A673 (cell line): ENCODE measurements around the gene NECTIN4. TPM values are rescaled to one million over a fixed set of nuclear protein-coding genes. Genes with fewer than 3 reads are reported as not detected.
"Not testable (repeated sequence)": the region's sequence is repeated elsewhere in the genome, so short reads cannot be mapped to it uniquely, and the experiment has no call there.

ENCODE experiments used
- BruUV-seq: library from RNA; stranded (reverse); fragments of 400-500 nt; replicated peaks from 2 replicates; lab custom pipeline; 2021; lab: Mats Ljungman, UMichigan
- CTCF ChIA-PET: fragments of 300-600 bp; sonication (Branson Sonifier 250); formaldehyde crosslinking; loops from one replicate; lab custom pipeline; 2022; ENCODE audit warnings: antibody characterized with exemption; lab: Charles Lee
- POLR2A ChIA-PET: fragments of 300-600 bp; sonication (Branson Sonifier 250); formaldehyde crosslinking; loops from one replicate; lab custom pipeline; 2022; ENCODE audit warnings: antibody characterized with exemption; ENCODE audit not compliant: low non-redundant PET; lab: Charles Lee
- DNase-seq: peaks from one replicate; pipeline ENCODE4 v3.0.0-alpha.2; 2015; ENCODE audit warnings: low spot score
- H3K27ac ChIP-seq: fragments of 200-600 bp; sonication (generic); 2 replicates; pipeline ENCODE4 v1.5.1; 2016; ENCODE audit warnings: mixed run types, low read depth, mild to moderate bottlenecking, mixed read lengths, antibody characterized with exemption, low read length; ENCODE audit not compliant: poor library complexity, severe bottlenecking
- H3K27me3 ChIP-seq: fragments of 200-600 bp; sonication (generic); replicated peaks from 2 replicates; pipeline ENCODE4 v1.6.1; 2017; ENCODE audit warnings: mixed run types, low read depth, mild to moderate bottlenecking, mixed read lengths, antibody characterized with exemption, low read length; ENCODE audit not compliant: insufficient read depth, poor library complexity
- H3K36me3 ChIP-seq: fragments of 200-600 bp; sonication (generic); 2 replicates; pipeline ENCODE4 v1.6.1; 2016; ENCODE audit warnings: mixed run types, mild to moderate bottlenecking, mixed read lengths, antibody characterized with exemption, low read length; ENCODE audit not compliant: insufficient read depth, poor library complexity, severe bottlenecking
- H3K4me1 ChIP-seq: fragments of 200-600 bp; sonication (generic); 2 replicates; pipeline ENCODE4 v1.6.1; 2017; ENCODE audit warnings: mixed run types, mild to moderate bottlenecking, mixed read lengths, antibody characterized with exemption, low read length; ENCODE audit not compliant: insufficient read depth, poor library complexity, severe bottlenecking
- H3K4me3 ChIP-seq: fragments of 200-600 bp; sonication (generic); 2 replicates; pipeline ENCODE4 v1.5.1; 2016; ENCODE audit warnings: low read depth, mixed run types, mild to moderate bottlenecking, mixed read lengths, low read length; ENCODE audit not compliant: poor library complexity, severe bottlenecking
- H3K9me3 ChIP-seq: fragments of 200-600 bp; sonication (generic); 2 replicates; pipeline ENCODE4 v1.6.1; 2016; ENCODE audit warnings: mixed run types, low read depth, mild to moderate bottlenecking, mixed read lengths, antibody characterized with exemption, low read length; ENCODE audit not compliant: poor library complexity, severe bottlenecking
- EZH2 ChIP-seq: fragments of 200-600 bp; sonication (generic); IDR thresholded peaks from 2 replicates; pipeline ENCODE4 v1.6.1; 2017; ENCODE audit warnings: borderline replicate concordance, low read depth, mild to moderate bottlenecking, mixed read lengths, antibody characterized with exemption, low read length; ENCODE audit not compliant: poor library complexity, severe bottlenecking
- intact Hi-C: fragments of 100-400 bp; cut with micrococcal nuclease; formaldehyde crosslinking; loops from one replicate; pipeline ENCODE4 v1.10.0; 2022; ENCODE audit not compliant: unreplicated experiment
- total RNA-seq: library from RNA; stranded (reverse); gene quantifications from 2 replicates; pipeline ENCODE4 v1.2.3, GENCODE V29; 2021
- TF ChIP-seq, protein P1 (sequence below): fragments of 300-800, 200-600 bp; sonication (generic); conservative IDR thresholded peaks from 2 replicates; pipeline ENCODE4 v1.5.1; 2017; ENCODE audit warnings: low read depth, mild to moderate bottlenecking, antibody characterized with exemption, low read length, moderate library complexity, mixed read lengths

The NECTIN4 gene
- total RNA-seq, 1 experiment from 2014 or later = not detected

GRCh38 chr1:161069241-161069640 lies 20.1 kb downstream of the NECTIN4 start:
- no peak overlapping the region for H3K27ac ChIP-seq
- no peaks in the 10 kb centered on the region for H3K36me3 ChIP-seq
- ChIA-PET POLR2A (no interaction called here), CTCF (interaction anchor here (1.0 kb wide), 1 partner anchor 29 kb away, joined by 3 read pairs; no protein-coding TSS in a partner anchor)
- TF ChIP-seq EZH2 = no peak
- intact Hi-C loops = no loop called here
- H3K27me3 ChIP-seq = peaks cover 5% of the 10 kb centered on the region
- no peak for DNase-seq
- BruUV-seq = no TSS peak
- no peak overlapping the region for H3K4me3 ChIP-seq
- no peaks in the 10 kb centered on the region for H3K4me1 ChIP-seq
- no peaks in the 10 kb centered on the region for H3K9me3 ChIP-seq

DNA sequence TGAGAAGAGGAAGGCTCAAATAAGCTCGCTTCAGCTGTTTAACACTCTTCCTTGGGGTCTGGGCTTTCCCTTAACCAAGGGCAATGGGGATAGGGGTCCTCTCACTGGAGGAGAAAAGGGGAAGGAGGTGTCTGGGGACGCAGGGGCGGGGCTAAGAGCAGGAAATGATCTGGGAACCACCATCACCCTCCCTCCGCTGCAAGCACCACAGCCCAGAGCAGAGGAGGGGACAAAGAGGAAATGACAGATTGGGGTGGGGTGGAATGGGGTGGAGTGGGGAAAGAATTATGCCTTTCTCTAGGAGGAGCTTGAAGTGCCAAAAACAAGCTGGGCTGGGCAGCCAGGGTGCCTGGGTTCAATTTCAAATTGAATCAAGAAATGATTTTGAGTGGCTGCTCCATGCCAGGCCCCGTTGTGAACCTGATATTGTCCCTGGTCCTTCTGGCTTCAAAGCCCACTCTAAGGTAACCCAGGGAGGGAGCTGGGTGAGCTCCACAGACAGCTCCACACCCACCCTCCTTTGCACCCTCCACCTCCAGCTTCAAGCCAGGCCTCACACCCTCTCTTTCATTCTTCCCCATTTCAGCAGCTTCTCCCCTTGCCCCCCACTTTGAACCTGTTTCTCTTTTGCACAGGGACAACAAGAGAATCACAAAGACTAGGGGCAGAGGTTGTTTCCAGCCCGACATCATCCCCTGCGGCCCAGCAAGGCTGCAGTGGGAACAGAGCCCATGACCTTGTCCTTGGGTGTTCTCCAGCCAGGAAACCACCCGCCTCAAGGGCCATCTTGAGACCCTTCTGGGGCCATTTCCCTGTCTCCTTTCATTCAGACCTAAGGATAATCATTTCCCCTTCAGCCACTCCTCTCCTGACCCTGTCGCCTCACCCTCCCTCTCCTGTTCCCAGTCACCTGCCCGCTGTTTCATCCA lies 20.8 kb downstream of the NECTIN4 start:
- Histone ChIP-seq H3K4me1 (no peaks in the 10 kb centered on the region), H3K36me3 (no peaks in the 10 kb centered on the region), H3K4me3 (no peak overlapping the region), H3K9me3 (no peaks in the 10 kb centered on the region), H3K27me3 (peaks cover 9% of the 10 kb centered on the region), H3K27ac (no peak overlapping the region)
- no TSS peak for BruUV-seq
- no peak for TF ChIP-seq EZH2
- TF ChIP-seq, protein P1, sequence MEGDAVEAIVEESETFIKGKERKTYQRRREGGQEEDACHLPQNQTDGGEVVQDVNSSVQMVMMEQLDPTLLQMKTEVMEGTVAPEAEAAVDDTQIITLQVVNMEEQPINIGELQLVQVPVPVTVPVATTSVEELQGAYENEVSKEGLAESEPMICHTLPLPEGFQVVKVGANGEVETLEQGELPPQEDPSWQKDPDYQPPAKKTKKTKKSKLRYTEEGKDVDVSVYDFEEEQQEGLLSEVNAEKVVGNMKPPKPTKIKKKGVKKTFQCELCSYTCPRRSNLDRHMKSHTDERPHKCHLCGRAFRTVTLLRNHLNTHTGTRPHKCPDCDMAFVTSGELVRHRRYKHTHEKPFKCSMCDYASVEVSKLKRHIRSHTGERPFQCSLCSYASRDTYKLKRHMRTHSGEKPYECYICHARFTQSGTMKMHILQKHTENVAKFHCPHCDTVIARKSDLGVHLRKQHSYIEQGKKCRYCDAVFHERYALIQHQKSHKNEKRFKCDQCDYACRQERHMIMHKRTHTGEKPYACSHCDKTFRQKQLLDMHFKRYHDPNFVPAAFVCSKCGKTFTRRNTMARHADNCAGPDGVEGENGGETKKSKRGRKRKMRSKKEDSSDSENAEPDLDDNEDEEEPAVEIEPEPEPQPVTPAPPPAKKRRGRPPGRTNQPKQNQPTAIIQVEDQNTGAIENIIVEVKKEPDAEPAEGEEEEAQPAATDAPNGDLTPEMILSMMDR = no peak
- ChIA-PET CTCF (interaction anchor here (1.0 kb wide), 1 partner anchor 29 kb away, joined by 3 read pairs; no protein-coding TSS in a partner anchor), POLR2A (no interaction called here)
- no peak for DNase-seq
- intact Hi-C loops = no loop called here

DNA sequence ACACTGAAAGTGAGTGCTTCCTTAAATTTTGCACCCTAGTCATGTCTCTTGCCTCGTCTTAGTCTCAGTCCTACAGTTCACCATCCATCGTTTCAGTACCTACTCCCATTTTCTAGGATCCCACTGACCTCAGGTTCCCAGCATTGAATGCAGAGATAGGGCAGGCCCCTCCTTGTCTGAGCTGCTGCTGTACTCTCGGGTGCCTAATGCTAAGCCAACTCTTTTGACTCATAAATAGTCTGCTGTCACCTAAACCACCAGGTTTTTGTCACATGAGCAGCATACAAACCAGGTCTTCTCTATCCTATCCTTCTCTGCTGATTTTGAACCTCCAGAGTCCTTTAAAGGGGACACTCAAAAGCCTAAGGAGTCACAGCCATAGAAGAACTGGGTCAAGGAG lies 22.7 kb downstream of the NECTIN4 start:
- Histone ChIP-seq H3K4me3 (no peak overlapping the region), H3K36me3 (no peaks in the 10 kb centered on the region), H3K27me3 (peaks cover 9% of the 10 kb centered on the region), H3K9me3 (no peaks in the 10 kb centered on the region), H3K27ac (no peak overlapping the region), H3K4me1 (no peaks in the 10 kb centered on the region)
- DNase-seq = no peak
- POLR2A ChIA-PET = no interaction called here
- no TSS peak for BruUV-seq
- intact Hi-C loops = no loop called here
- CTCF ChIA-PET = no interaction called here
- TF ChIP-seq EZH2 = no peak
- TF ChIP-seq, protein P1 = no peak

GRCh38 chr1:161065681-161066080 lies 23.7 kb downstream of the NECTIN4 start:
- H3K4me3 ChIP-seq, H3K27ac ChIP-seq, H3K9me3 ChIP-seq, H3K36me3 ChIP-seq, H3K27me3 ChIP-seq, intact Hi-C loops, BruUV-seq, POLR2A ChIA-PET, DNase-seq, CTCF ChIA-PET, H3K4me1 ChIP-seq: not testable (repeated sequence)

DNA sequence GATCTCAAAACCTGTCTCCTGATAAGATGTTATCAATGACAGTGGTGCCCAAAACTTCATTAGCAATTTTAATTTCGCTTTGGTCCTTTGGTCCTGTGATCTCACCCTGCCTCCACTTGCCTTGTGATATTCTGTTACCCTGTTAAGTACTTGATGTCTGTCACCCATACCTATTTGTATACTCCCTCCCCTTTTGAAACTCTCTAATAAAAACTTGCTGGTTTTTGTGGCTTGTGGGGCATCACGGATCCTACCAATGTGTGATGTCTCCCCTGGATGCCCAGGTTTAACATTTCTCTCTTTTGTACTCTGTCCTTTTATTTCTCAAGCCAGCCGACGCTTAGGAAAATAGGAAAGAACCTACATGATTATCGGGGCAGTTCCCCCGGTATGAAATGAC lies 25.4 kb downstream of the NECTIN4 start:
- CTCF ChIA-PET = not testable (repeated sequence)

More for the DNA sequence above, 25.4 kb downstream of the NECTIN4 start:
- H3K27me3 ChIP-seq, H3K4me3 ChIP-seq, H3K27ac ChIP-seq, POLR2A ChIA-PET, intact Hi-C loops, H3K9me3 ChIP-seq, DNase-seq, BruUV-seq, H3K4me1 ChIP-seq, H3K36me3 ChIP-seq: not testable (repeated sequence)
